Adrenal gland (tissue), 12 donors: ENCODE results near the gene FOLR2. TPM values are rescaled to one million over a fixed set of nuclear protein-coding genes. Genes with fewer than 3 reads are reported as not detected.

Source experiments
- DNase-seq, 7 donors: peaks; one replicate each; pipeline ENCODE4 v3.0.0-alpha.2; 2019 to 2020
- H3K27ac ChIP-seq, 5 donors: fragments of 200-600 bp; sonication (generic) in 4 of 5; 1 replicate in 3 of 5; 2 replicates in 2 of 5; pipeline versions ENCODE4 v1.5.1 to v1.8.0; 2016 to 2020; ENCODE audit warnings: mild to moderate bottlenecking in 1 of 5
- H3K27me3 ChIP-seq: fragments of 200-600 bp; 2 replicates; pipeline ENCODE4 v1.8.0; 2021
- H3K36me3 ChIP-seq, 2 donors: fragments of 200-600 bp; replicated peaks in 1 of 2; 1 replicate in 1 of 2; 2 replicates in 1 of 2; pipeline versions ENCODE4 v1.5.1 to v1.8.0; 2018 to 2022
- H3K4me1 ChIP-seq, 2 donors: fragments of 200-600 bp; replicated peaks in 1 of 2; 1 replicate in 1 of 2; 2 replicates in 1 of 2; pipeline versions ENCODE4 v1.5.1 to v1.8.0; 2018 to 2021
- H3K4me3 ChIP-seq, 4 donors: fragments of 200-600 bp; sonication (generic) in 3 of 4; one replicate each; pipeline ENCODE4 v1.5.1; 2016 to 2018
- H3K9me3 ChIP-seq, 3 donors: fragments of 200-600 bp; sonication (generic) in 1 of 3; replicated peaks in 1 of 3; 1 replicate in 2 of 3; 2 replicates in 1 of 3; pipeline versions ENCODE4 v1.5.1 to v1.8.0; 2016 to 2021
- POLR2A ChIP-seq, 2 donors: fragments of 450-650 bp; IDR thresholded peaks; one replicate each; pipeline ENCODE4 v1.6.1; 2017; ENCODE audit warnings: antibody characterized with exemption in 2 of 2, mild to moderate bottlenecking in 2 of 2, moderate library complexity in 1 of 2
- WGBS, 4 donors: extraction: QIAGEN DNeasy Blood & Tissue Kit in 2 of 4; methylation state at CpG; one replicate each; pipeline versions ENCODE4 v1.1.5 to v1.1.7; 2013 to 2017; 5-methylcytosine and 5-hydroxymethylcytosine counted together
- intact Hi-C, 2 donors: fragments of 100-400 bp; cut with DNase I; formaldehyde crosslinking; loops; one replicate each; pipeline versions ENCODE4 v1.14.1 to v1.15.0; 2022 to 2023
- polyA plus RNA-seq, 3 donors: library from polyadenylated mRNA; stranded (reverse); fragments of 200-250 nt in 2 of 3; fragments of 350-450 nt in 1 of 3; fragmentation: Illumina TruSeq in 1 of 3; extraction: RNeasy Lipid Tissue Mini Kit (QIAGEN cat#74804) in 1 of 3; gene quantifications; one replicate each; pipeline ENCODE4 v1.2.3, GENCODE V29; 2013 to 2014
- total RNA-seq, 9 donors: library from RNA; depleted of rRNA in 4 of 9; stranded (reverse); fragments of >200 nt in 4 of 9; fragments of 120-200 nt in 1 of 9; fragmentation: NEBNext Ultra II Directional in 1 of 9; extraction: Animal tissue kit (Norgen Biotek cat#: 25700) in 1 of 9; gene quantifications; one replicate each; pipeline versions ENCODE4 v1.1.0 to v1.2.4, GENCODE V29; 2013 to 2023
- TF ChIP-seq, protein P1 (sequence below), 6 experiments: fragments of 450-650 bp in 4 of 6; fragments of 200-600 bp in 2 of 6; sonication (generic) in 1 of 6; IDR thresholded peaks; 1 replicate in 5 of 6; 2 replicates in 1 of 6; pipeline versions ENCODE4 v1.5.1 to v1.8.0; 2016 to 2021; ENCODE audit warnings: antibody characterized with exemption in 6 of 6, mild to moderate bottlenecking in 2 of 6, moderate library complexity in 1 of 6
- donor health status: healthy with polysubstance abuse.
- donor health status: Bipolar disorder and iron deficiency.
- donor health status: DM: yes; HTN: yes; CAD: no.
- donor health status: DM: no; HTN: no; CAD: no.
- donor health status: DM: no; HTN: no; CAD: no.
- donor health status: DM: yes; HTN: yes; CAD: no.

The FOLR2 gene
- total and polyA plus RNA-seq, 12 donors: 6.9 to 221 (median 62.3) TPM

- no peak for DNase-seq
- 49 to 70% (median 64%) methylated on average over 3 of the region's 3 CpGs for WGBS, 4 donors
- intact Hi-C loops: no loop called here
These were observed 8.3 kb upstream of the FOLR2 start for GRCh38 chr11:72208281-72208680.

GRCh38 chr11:72209101-72209500 lies 7.5 kb upstream of the FOLR2 start:
- Histone ChIP-seq H3K9me3 (no peaks in the 10 kb centered on the region), H3K27me3 (no peaks in the 10 kb centered on the region), H3K4me1 (no peaks in the 10 kb centered on the region), H3K4me3 (no peak overlapping the region), H3K27ac (peak overlapping the region in 1 of 5 donors; percentile 38), H3K36me3 (no peaks in the 10 kb centered on the region)
- 62 to 76% (median 67%) methylated on average over 4 of the region's 4 CpGs for WGBS, 4 donors
- DNase-seq: peak in 1 of 7 donors; percentile 10
- intact Hi-C loops: no loop called here
- TF ChIP-seq, protein P1, sequence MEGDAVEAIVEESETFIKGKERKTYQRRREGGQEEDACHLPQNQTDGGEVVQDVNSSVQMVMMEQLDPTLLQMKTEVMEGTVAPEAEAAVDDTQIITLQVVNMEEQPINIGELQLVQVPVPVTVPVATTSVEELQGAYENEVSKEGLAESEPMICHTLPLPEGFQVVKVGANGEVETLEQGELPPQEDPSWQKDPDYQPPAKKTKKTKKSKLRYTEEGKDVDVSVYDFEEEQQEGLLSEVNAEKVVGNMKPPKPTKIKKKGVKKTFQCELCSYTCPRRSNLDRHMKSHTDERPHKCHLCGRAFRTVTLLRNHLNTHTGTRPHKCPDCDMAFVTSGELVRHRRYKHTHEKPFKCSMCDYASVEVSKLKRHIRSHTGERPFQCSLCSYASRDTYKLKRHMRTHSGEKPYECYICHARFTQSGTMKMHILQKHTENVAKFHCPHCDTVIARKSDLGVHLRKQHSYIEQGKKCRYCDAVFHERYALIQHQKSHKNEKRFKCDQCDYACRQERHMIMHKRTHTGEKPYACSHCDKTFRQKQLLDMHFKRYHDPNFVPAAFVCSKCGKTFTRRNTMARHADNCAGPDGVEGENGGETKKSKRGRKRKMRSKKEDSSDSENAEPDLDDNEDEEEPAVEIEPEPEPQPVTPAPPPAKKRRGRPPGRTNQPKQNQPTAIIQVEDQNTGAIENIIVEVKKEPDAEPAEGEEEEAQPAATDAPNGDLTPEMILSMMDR (IDR thresholded peaks at IDR 0.05): no peak
- TF ChIP-seq POLR2A (IDR thresholded peaks at IDR 0.05): no peak

More at GRCh38 chr11:72208281-72208680, 8.3 kb upstream of the FOLR2 start:
- TF ChIP-seq, protein P1 (IDR thresholded peaks at IDR 0.05): no peak
- no peak for TF ChIP-seq POLR2A (IDR thresholded peaks at IDR 0.05)
- Histone ChIP-seq H3K27ac (peak overlapping the region in 1 of 5 donors; percentile 38), H3K4me3 (no peak overlapping the region), H3K9me3 (no peaks in the 10 kb centered on the region), H3K36me3 (no peaks in the 10 kb centered on the region), H3K27me3 (no peaks in the 10 kb centered on the region), H3K4me1 (no peaks in the 10 kb centered on the region)

DNA sequence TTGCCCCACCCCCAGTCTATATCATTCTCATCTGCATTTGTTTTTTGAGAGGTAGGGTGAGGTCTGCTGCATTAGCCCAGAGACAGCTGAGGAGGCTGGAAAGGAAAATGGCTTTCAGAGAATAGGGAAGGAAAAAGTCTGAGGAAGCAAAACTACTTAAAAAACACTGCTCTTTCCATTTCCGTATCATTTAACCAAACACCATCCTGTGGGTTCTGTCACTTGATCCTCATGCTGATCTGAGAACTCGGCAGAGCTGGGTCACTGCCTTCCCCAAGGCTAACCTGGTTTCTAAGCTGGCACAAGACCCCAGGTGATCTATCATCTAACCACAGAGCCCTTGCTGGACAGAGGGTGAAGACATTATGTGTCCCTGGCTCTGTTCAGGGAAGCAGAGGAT lies 1.2 kb downstream of the FOLR2 start:
- Histone ChIP-seq H3K9me3 (no peaks in the 10 kb centered on the region), H3K27ac (peak overlapping the region in 3 of 5 donors; percentile 29 to 68 (median 35)), H3K27me3 (no peaks in the 10 kb centered on the region), H3K36me3 (no peaks in the 10 kb centered on the region), H3K4me3 (no peak overlapping the region), H3K4me1 (peaks cover 6 to 12% of the 10 kb centered on the region in 2 donors)
- intact Hi-C loops: no loop called here
- TF ChIP-seq, protein P1 (IDR thresholded peaks at IDR 0.05): no peak
- TF ChIP-seq POLR2A (IDR thresholded peaks at IDR 0.05): no peak
- WGBS, 4 donors: 10 to 27% (median 21%) methylated on average over 2 of the region's 2 CpGs
- DNase-seq: peak in 2 of 7 donors; percentile 12 to 15

DNA sequence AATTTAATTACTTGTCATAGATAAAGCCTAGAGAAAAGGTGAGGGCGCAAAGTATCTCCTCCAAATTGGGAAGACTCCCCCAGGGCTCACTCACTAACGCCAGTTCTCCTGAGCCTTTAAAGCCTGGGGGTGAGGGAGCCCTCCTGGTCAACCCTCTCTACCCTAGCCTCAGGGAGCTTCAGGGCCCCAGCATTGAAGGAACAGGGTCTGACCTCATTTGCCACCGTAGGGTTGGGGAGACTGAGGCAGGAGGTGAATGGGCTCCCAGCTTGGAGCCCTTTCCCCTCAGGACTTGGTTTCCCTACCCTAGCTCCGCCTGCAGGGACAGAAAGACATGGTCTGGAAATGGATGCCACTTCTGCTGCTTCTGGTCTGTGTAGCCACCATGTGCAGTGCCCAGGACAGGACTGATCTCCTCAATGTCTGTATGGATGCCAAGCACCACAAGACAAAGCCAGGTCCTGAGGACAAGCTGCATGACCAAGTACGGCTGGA lies 1.7 kb downstream of the FOLR2 start:
- no peaks in the 10 kb centered on the region for H3K27me3 ChIP-seq
- 79 to 86% (median 85%) methylated on average over 4 to 5 of the region's 5 CpGs for WGBS, 4 donors
- H3K4me1 ChIP-seq: peaks cover 6 to 13% of the 10 kb centered on the region in 2 donors
- no peak overlapping the region for H3K4me3 ChIP-seq
- no peaks in the 10 kb centered on the region for H3K9me3 ChIP-seq
- no peak for TF ChIP-seq POLR2A (IDR thresholded peaks at IDR 0.05)
- TF ChIP-seq, protein P1 (IDR thresholded peaks at IDR 0.05): no peak
- intact Hi-C loops: no loop called here
- DNase-seq: peak in 1 of 7 donors; percentile 11
- no peaks in the 10 kb centered on the region for H3K36me3 ChIP-seq
- H3K27ac ChIP-seq: peak overlapping the region in 2 of 5 donors; percentile 35 to 68
